AG10803 (cell line): ENCODE results near the gene PRTFDC1.

Source experiments
- DNase-seq: peaks from one replicate; pipeline ENCODE4 v3.0.0; 2010; ENCODE audit warnings: low read depth
- H3K4me3 ChIP-seq: 2 replicates; pipeline ENCODE4 v1.5.1; 2011; ENCODE audit warnings: mild to moderate bottlenecking, low read length, control low read depth
- CTCF ChIP-seq: conservative IDR thresholded peaks from 2 replicates; pipeline ENCODE4 v1.5.1; 2011; ENCODE audit warnings: mild to moderate bottlenecking, low read length, control low read depth, inconsistent platforms

Gene PRTFDC1

GRCh38 chr10:24824536-24824935 is 127.9 kb downstream of the PRTFDC1 start:
- TF ChIP-seq CTCF: no peak
- no peak for DNase-seq
- H3K4me3 ChIP-seq: no peak overlapping the region

GRCh38 chr10:24824124-24824523 is 128.3 kb downstream of the PRTFDC1 start:
- no peak for TF ChIP-seq CTCF
- DNase-seq: no peak
- H3K4me3 ChIP-seq: no peak overlapping the region

GRCh38 chr10:24822590-24822989 is 129.8 kb downstream of the PRTFDC1 start:
- no peak overlapping the region for H3K4me3 ChIP-seq
- no peak for TF ChIP-seq CTCF
- DNase-seq: no peak

GRCh38 chr10:24821986-24822385 is 130.4 kb downstream of the PRTFDC1 start:
- no peak overlapping the region for H3K4me3 ChIP-seq
- TF ChIP-seq CTCF: no peak
- DNase-seq: peak; percentile 13

GRCh38 chr10:24816868-24817396 is 135.5 kb downstream of the PRTFDC1 start:
- TF ChIP-seq CTCF: no peak
- no peak overlapping the region for H3K4me3 ChIP-seq

GRCh38 chr10:24814568-24815313 is 137.7 kb downstream of the PRTFDC1 start:
- no peak for TF ChIP-seq CTCF
- peak; percentile 50 for DNase-seq
- H3K4me3 ChIP-seq: no peak overlapping the region

More at GRCh38 chr10:24816868-24817396, 135.5 kb downstream of the PRTFDC1 start:
- no peak for DNase-seq

GRCh38 chr10:24813856-24814255 is 138.6 kb downstream of the PRTFDC1 start:
- DNase-seq: no peak
- no peak overlapping the region for H3K4me3 ChIP-seq
- no peak for TF ChIP-seq CTCF
